Uterus (tissue), 4 donors: Measurements from ENCODE around the gene ITPR1. TPM values are rescaled to one million over a fixed set of nuclear protein-coding genes. Genes with fewer than 3 reads are reported as not detected.

Experiments
- DNase-seq, 2 donors: peaks; one replicate each; pipeline ENCODE4 v3.0.0-alpha.2; 2019 to 2020
- H3K27ac ChIP-seq, 2 donors: fragments of 200-600 bp; sonication (generic); 1 replicate in 1 of 2; 2 replicates in 1 of 2; pipeline ENCODE4 v1.5.1; 2016 to 2018
- H3K27me3 ChIP-seq, 2 donors: fragments of 200-600 bp; sonication (generic); one replicate each; pipeline ENCODE4 v1.5.1; 2018 to 2019; ENCODE audit warnings: control low read depth in 1 of 2
- H3K36me3 ChIP-seq, 2 donors: fragments of 200-600 bp; sonication (generic); one replicate each; pipeline ENCODE4 v1.5.1; 2019; ENCODE audit warnings: control low read depth in 1 of 2
- H3K4me1 ChIP-seq, 2 donors: fragments of 200-600 bp; sonication (generic); one replicate each; pipeline ENCODE4 v1.5.1; 2018 to 2019; ENCODE audit warnings: control low read depth in 1 of 2
- H3K4me3 ChIP-seq, 2 donors: fragments of 200-600 bp; sonication (generic); 1 replicate in 1 of 2; 2 replicates in 1 of 2; pipeline ENCODE4 v1.5.1; 2018 to 2019; ENCODE audit warnings: mild to moderate bottlenecking in 1 of 2
- H3K9me3 ChIP-seq, 2 donors: fragments of 200-600 bp; sonication (generic); one replicate each; pipeline ENCODE4 v1.5.1; 2019; ENCODE audit warnings: control low read depth in 1 of 2
- CTCF ChIP-seq, 4 experiments: fragments of 200-600 bp in 2 of 4; fragments of 450-650 bp in 2 of 4; sonication (generic) in 2 of 4; IDR thresholded peaks; one replicate each; pipeline ENCODE4 v1.5.1; 2016 to 2019; ENCODE audit warnings: antibody characterized with exemption in 4 of 4, mild to moderate bottlenecking in 2 of 4, moderate library complexity in 1 of 4
- POLR2A ChIP-seq, 2 donors: fragments of 450-650 bp; IDR thresholded peaks; one replicate each; pipeline ENCODE4 v1.6.1; 2016; ENCODE audit warnings: antibody characterized with exemption in 2 of 2, mild to moderate bottlenecking in 1 of 2, moderate library complexity in 1 of 2
- intact Hi-C: fragments of 100-400 bp; cut with DNase I; formaldehyde crosslinking; loops from one replicate; pipeline ENCODE4 v1.15.1; 2023; ENCODE audit warnings: low total_unique reads
- total RNA-seq, 4 donors: library from RNA; depleted of rRNA in 3 of 4; stranded (reverse); fragments of >200 nt in 3 of 4; gene quantifications; one replicate each; pipeline versions ENCODE4 v1.1.0 to v1.2.4, GENCODE V29; 2014 to 2023
- donor health status: DM: yes; HTN: yes; CAD: no.

The ITPR1 gene
- total RNA-seq, 4 donors from 2014 or later: 98.2 to 224 (median 141) TPM

DNA sequence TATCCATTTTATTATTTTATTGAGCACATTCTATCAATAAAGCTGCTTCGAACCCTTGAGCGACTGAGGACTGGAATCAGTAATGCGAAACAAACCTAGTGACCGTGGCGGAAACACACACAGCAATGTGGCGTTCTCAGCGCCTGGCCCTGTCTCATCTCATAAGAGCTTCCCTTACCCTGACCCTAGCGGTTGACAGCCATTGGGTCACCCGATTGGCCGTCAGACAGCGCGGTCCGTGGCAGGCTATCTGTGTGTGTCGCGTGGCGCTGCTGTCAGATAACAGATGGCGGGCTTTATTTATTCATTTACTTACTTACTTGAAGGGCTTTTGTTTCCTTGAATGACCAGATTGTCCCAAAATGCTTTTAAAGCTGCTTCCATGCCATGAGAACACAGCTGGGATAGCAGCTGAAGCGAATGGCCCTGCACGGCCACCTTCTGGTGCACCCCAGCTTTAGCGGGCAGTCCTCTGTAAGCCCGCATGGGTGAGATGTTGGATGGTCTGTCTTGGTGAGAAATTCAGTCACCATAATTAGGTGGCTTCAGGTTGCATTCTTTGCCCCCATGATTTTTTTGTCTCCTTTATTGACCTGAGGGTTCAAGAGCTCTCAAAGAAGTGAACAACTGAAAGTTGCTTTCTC lies 270.6 kb downstream of the ITPR1 start:
- Histone ChIP-seq H3K36me3 (no peaks in the 10 kb centered on the region), H3K27me3 (no peaks in the 10 kb centered on the region), H3K4me3 (no peak overlapping the region), H3K27ac (no peak overlapping the region), H3K9me3 (no peaks in the 10 kb centered on the region), H3K4me1 (no peaks in the 10 kb centered on the region)
- no peak for DNase-seq
- intact Hi-C loops: no loop called here
- TF ChIP-seq CTCF (IDR thresholded peaks at IDR 0.05): no peak
- TF ChIP-seq POLR2A (IDR thresholded peaks at IDR 0.05): no peak

- Histone ChIP-seq H3K9me3 (no peaks in the 10 kb centered on the region), H3K36me3 (no peaks in the 10 kb centered on the region), H3K4me3 (no peak overlapping the region), H3K4me1 (no peaks in the 10 kb centered on the region), H3K27me3 (no peaks in the 10 kb centered on the region), H3K27ac (no peak overlapping the region)
- intact Hi-C loops: no loop called here
- DNase-seq: no peak
- no peak for TF ChIP-seq POLR2A (IDR thresholded peaks at IDR 0.05)
- TF ChIP-seq CTCF (IDR thresholded peaks at IDR 0.05): no peak
Measured at GRCh38 chr3:4765212-4765611, 272.1 kb downstream of the ITPR1 start.

DNA sequence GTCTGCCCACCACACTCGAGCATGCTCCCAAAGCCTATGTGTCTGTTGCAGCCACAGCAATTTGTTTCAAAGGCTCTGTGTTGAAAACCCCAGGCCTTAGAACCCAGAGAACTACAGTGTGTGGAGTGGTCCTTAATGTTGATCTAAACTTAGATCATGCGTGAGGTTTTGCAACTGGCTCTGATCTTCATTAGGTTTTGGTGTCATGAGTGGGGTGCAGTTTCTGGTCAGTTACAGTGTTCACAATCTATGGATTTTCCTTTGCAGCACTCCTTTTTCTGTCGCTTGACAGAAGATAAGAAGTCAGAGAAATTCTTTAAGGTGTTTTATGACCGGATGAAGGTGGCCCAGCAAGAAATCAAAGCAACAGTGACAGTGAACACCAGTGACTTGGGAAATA lies 273.1 kb downstream of the ITPR1 start:
- TF ChIP-seq POLR2A (IDR thresholded peaks at IDR 0.05) (no peak), CTCF (IDR thresholded peaks at IDR 0.05) (no peak)
- H3K27me3 ChIP-seq: no peaks in the 10 kb centered on the region
- H3K27ac ChIP-seq: no peak overlapping the region
- H3K36me3 ChIP-seq: no peaks in the 10 kb centered on the region
- H3K4me3 ChIP-seq: no peak overlapping the region
- H3K4me1 ChIP-seq: peaks cover 4 to 9% of the 10 kb centered on the region in 2 donors
- intact Hi-C loops: no loop called here
- no peaks in the 10 kb centered on the region for H3K9me3 ChIP-seq
- no peak for DNase-seq

- intact Hi-C loops: no loop called here
- Histone ChIP-seq H3K27me3 (no peaks in the 10 kb centered on the region), H3K9me3 (no peaks in the 10 kb centered on the region), H3K4me3 (no peak overlapping the region), H3K36me3 (no peaks in the 10 kb centered on the region), H3K27ac (peak overlapping the region; percentile 13 to 23), H3K4me1 (peaks cover 5 to 16% of the 10 kb centered on the region in 2 donors)
- no peak for DNase-seq
- TF ChIP-seq POLR2A (IDR thresholded peaks at IDR 0.05) (no peak), CTCF (IDR thresholded peaks at IDR 0.05) (no peak)
Measured at GRCh38 chr3:4766716-4767499, 273.8 kb downstream of the ITPR1 start.

DNA sequence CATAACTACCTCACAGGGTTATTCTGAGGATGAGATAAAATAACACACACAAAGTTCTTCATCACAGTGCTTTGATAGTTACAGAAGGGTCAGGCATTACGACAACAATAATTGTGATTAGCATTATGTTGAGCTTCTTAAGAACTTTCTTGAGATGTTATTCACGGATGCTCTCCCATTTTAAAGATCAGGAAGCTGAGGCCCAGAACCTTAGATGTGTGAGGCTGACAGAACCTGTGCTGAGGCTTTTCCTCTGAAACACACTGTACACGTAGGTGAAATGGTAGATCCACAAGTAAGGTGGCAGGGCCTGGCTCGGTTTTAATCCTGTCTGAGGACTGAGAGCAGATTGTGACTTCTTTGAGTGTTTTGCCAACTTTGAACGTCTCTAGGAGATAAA lies 274.9 kb downstream of the ITPR1 start:
- intact Hi-C loops: no loop called here
- DNase-seq: no peak
- Histone ChIP-seq H3K27ac (no peak overlapping the region), H3K4me3 (no peak overlapping the region), H3K9me3 (no peaks in the 10 kb centered on the region), H3K4me1 (peaks cover 5 to 19% of the 10 kb centered on the region in 2 donors), H3K36me3 (no peaks in the 10 kb centered on the region), H3K27me3 (no peaks in the 10 kb centered on the region)
- no peak for TF ChIP-seq POLR2A (IDR thresholded peaks at IDR 0.05)
- TF ChIP-seq CTCF (IDR thresholded peaks at IDR 0.05): no peak
